Neural cell (in vitro differentiated cells): Measurements from ENCODE around the gene C10orf62.
"Not testable (repeated sequence)": the region's sequence is repeated elsewhere in the genome, so short reads cannot be mapped to it uniquely, and the experiment has no call there.

Source experiments
- EP300 ChIP-seq: fragments of 450-650 bp; conservative IDR thresholded peaks from 2 replicates; pipeline ENCODE4 v1.6.1; 2014; ENCODE audit warnings: antibody characterized with exemption, mild to moderate bottlenecking, moderate library complexity; ENCODE audit not compliant: poor library complexity, severe bottlenecking
- EZH2 ChIP-seq: fragments of 200-600, 300-800 bp; shearing (Covaris generic), sonication (generic); IDR thresholded peaks from 2 replicates; pipeline ENCODE4 v1.6.1; 2014; ENCODE audit warnings: antibody characterized with exemption, low read length, borderline replicate concordance, mild to moderate bottlenecking; ENCODE audit not compliant: insufficient read depth, poor library complexity, severe bottlenecking
- POLR2AphosphoS5 ChIP-seq: IDR thresholded peaks from 2 replicates; pipeline ENCODE4 v1.6.1; 2012
- RAD21 ChIP-seq: fragments of 450-650 bp; conservative IDR thresholded peaks from 2 replicates; pipeline ENCODE4 v1.6.1; 2014; ENCODE audit warnings: antibody characterized with exemption, mild to moderate bottlenecking, moderate library complexity
- REST ChIP-seq: IDR thresholded peaks from 2 replicates; pipeline ENCODE4 v1.6.1; 2012; ENCODE audit warnings: borderline replicate concordance
- TF ChIP-seq, protein P1 (sequence below): fragments of 450-650 bp; IDR thresholded peaks from 2 replicates; pipeline ENCODE4 v1.5.1; 2014; ENCODE audit warnings: antibody characterized with exemption, mild to moderate bottlenecking, moderate library complexity; ENCODE audit not compliant: poor library complexity, severe bottlenecking

DNA sequence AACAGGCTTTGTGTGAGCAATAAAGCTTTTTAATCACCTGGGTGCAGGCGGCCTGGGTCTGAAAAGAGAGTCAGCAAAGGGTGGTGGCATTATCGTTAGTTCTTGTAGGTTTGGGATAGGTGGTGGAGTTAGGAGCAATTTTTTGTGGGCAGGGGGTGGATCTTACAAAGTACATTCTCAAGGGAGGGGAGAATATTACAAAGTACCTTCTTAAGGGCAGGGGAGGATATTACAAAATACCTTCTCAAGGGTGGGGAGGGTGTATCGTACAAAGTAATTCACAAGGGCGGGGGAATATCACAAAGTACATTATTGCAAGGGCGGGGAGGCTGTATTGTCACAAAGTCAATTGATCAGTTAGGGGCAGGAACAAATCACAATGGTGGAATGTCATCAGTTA lies 27.2 kb upstream of the C10orf62 start:
- TF ChIP-seq, protein P1, sequence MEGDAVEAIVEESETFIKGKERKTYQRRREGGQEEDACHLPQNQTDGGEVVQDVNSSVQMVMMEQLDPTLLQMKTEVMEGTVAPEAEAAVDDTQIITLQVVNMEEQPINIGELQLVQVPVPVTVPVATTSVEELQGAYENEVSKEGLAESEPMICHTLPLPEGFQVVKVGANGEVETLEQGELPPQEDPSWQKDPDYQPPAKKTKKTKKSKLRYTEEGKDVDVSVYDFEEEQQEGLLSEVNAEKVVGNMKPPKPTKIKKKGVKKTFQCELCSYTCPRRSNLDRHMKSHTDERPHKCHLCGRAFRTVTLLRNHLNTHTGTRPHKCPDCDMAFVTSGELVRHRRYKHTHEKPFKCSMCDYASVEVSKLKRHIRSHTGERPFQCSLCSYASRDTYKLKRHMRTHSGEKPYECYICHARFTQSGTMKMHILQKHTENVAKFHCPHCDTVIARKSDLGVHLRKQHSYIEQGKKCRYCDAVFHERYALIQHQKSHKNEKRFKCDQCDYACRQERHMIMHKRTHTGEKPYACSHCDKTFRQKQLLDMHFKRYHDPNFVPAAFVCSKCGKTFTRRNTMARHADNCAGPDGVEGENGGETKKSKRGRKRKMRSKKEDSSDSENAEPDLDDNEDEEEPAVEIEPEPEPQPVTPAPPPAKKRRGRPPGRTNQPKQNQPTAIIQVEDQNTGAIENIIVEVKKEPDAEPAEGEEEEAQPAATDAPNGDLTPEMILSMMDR, result not testable (repeated sequence)
- not testable (repeated sequence) for TF ChIP-seq EP300, REST, RAD21, POLR2AphosphoS5, EZH2
